ENCODE results near the gene PTPN1. TPM values are rescaled to one million over a fixed set of nuclear protein-coding genes. Genes with fewer than 3 reads are reported as not detected.

PTPN1 gene
- total and polyA plus RNA-seq, 2 of the 4 experiments (the other 2 are of a cell fraction) = 31.7 to 37.4 TPM

DNA sequence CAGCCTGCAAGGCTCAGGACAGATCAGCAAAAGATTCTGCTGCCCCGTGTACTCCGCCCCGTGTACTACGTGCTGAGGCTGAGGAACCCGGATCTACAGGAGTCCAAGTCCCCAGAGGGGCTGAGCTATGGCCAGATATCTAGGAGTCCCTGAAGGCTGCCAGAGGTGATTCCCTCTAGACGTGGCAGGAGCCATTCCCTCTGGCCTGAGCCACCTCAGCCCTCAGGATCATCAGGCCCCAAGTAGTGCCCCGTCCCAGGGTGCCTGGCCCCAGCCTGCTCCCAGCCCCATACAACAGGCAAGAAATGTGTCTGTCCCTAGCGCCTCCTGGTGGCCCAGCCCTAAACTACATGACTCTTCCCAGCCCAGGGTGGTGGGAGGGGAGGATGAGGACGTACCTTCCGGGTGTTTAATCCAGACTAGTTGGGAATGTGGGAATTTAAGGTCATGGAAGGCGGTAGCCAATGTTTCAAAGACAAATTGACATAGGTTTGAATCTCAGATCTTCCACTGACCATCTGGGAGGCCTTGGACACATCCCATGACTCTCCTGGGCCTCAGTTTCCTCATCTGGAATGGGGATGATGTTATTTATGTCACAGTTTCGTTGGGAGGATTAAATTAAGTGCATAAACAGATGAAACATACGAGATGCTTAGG, 49.4 kb upstream of the PTPN1 start:
- POLR2A ChIA-PET (ENCODE audit: unreplicated experiment) = no interaction called here
- H3K9ac ChIP-seq (ENCODE audit: low read depth, low read length) = 0 out of 2 replicates have a peak overlapping the region, but pooled peaks have one; percentile 13
- peaks cover 0 to 4% of the 10 kb centered on the region in 2 experiments; a peak in 2 of 4 replicates for H3K79me1 ChIP-seq (ENCODE audit: low read depth in 1 of 2, low read length in 2 of 2)
- 0 out of 2 replicates have a peak overlapping the region, but pooled peaks have one; percentile 7 for H3K23ac ChIP-seq (ENCODE audit: low read depth, low read length)
- peaks cover 13% of the 10 kb centered on the region for H3K4me1 ChIP-seq (ENCODE audit: control insufficient read depth, insufficient read depth, low read length)
- H2BK120ac ChIP-seq (ENCODE audit: low read depth, low read length) = peak overlapping the region; percentile 87
- peak overlapping the region; percentile 90 for H2AK5ac ChIP-seq (ENCODE audit: low read depth, low read length)
- dilution Hi-C loops (cut with HindIII; ENCODE audit: low sequenced_read_pairs, unreplicated experiment) (no loop called here), in situ Hi-C loops (cut with MboI; ENCODE audit: low sequenced_read_pairs) (loop anchor here (5.0 to 10.0 kb wide), 3 partner anchors 117 to 284 kb away; no protein-coding TSS in a partner anchor), intact Hi-C loops (cut with micrococcal nuclease) (loop anchor here (1.0 to 10.0 kb wide), 6 partner anchors 58 to 284 kb away; partner anchors contain the start of gene CEBPB)
- H3K14ac ChIP-seq (replicated peaks; ENCODE audit: low read depth, low read length) = peak overlapping the region; percentile 24; the same call in 1 of the 2 replicates
- CTCF ChIA-PET = no interaction called here
- 0 out of 2 replicates have a peak overlapping the region, but pooled peaks have one; percentile 32 for H3K56ac ChIP-seq (ENCODE audit: extremely low read depth, insufficient read depth, low read length)
- H4K5ac ChIP-seq (ENCODE audit: low read depth, low read length) = peak overlapping the region; percentile 7
- H3K9me3 ChIP-seq (ENCODE audit: control insufficient read depth, insufficient read depth, low read length) = no peaks in the 10 kb centered on the region
- peak; percentile 91 for ATAC-seq (ENCODE audit: low read depth)
- peak overlapping the region; percentile 92 for H2BK20ac ChIP-seq (ENCODE audit: low read depth, low read length)
- peak overlapping the region; percentile 1; the same call in 1 of the 2 replicates for H3K18ac ChIP-seq (ENCODE audit: low read depth, low read length)
- TF ChIP-seq RAD21 (IDR thresholded peaks at IDR 0.05; ENCODE audit: low read length) (peak; percentile 96), MAZ (IDR thresholded peaks at IDR 0.05; ENCODE audit: borderline replicate concordance, low read depth, low read length) (peak; percentile 95), CTCF (conservative IDR thresholded peaks at IDR 0.05; ENCODE audit: low read depth, low read length) (peak; percentile 91), POLR2A (IDR thresholded peaks at IDR 0.05; ENCODE audit: low read depth, low read length) (peak; percentile 41; the same call in 1 of the 2 replicates), SMC3 (IDR thresholded peaks at IDR 0.05; ENCODE audit: low read depth, low read length) (peak; percentile 95), RCOR1 (IDR thresholded peaks at IDR 0.05; ENCODE audit: insufficient replicate concordance, low read length) (no peak)
- TF ChIP-seq, protein P1, sequence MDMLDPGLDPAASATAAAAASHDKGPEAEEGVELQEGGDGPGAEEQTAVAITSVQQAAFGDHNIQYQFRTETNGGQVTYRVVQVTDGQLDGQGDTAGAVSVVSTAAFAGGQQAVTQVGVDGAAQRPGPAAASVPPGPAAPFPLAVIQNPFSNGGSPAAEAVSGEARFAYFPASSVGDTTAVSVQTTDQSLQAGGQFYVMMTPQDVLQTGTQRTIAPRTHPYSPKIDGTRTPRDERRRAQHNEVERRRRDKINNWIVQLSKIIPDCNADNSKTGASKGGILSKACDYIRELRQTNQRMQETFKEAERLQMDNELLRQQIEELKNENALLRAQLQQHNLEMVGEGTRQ (IDR thresholded peaks at IDR 0.05; ENCODE audit: low read depth, low read length) = no peak
- WGBS, 2 experiments (ENCODE audit: extremely low coverage in 2 of 2, insufficient read length in 1 of 2) = 60% methylated on average over 2 of the region's 13 CpGs; no CpG with 5 or more reads in 1 of the 2 experiments
- peak overlapping the region; percentile 94 for H2BK15ac ChIP-seq (ENCODE audit: low read depth, low read length)
- H3K4ac ChIP-seq (ENCODE audit: low read depth, low read length) = peak overlapping the region; percentile 71
- H3K4me2 ChIP-seq (ENCODE audit: low read depth, low read length) = no peak overlapping the region
- BruUV-seq (replicated peaks) = no TSS peak
- peak overlapping the region; percentile 87 for H4K91ac ChIP-seq (ENCODE audit: insufficient read depth, low read depth, low read length)
- no peaks in the 10 kb centered on the region for H3K27me3 ChIP-seq (ENCODE audit: control insufficient read depth, insufficient read depth, low read length)
- no peaks in the 10 kb centered on the region for H3K9me1 ChIP-seq (ENCODE audit: insufficient read depth, low read length)
- H3K36me3 ChIP-seq (ENCODE audit: control insufficient read depth, insufficient read depth, low read length) = no peaks in the 10 kb centered on the region
- peak overlapping the region; percentile 73 for H2AK9ac ChIP-seq (replicated peaks; ENCODE audit: low read depth, low read length, poor library complexity)
- peak overlapping the region; percentile 4; the same call in 1 of the 2 replicates for H3K27ac ChIP-seq (ENCODE audit: insufficient read depth, low read length)
- H4K20me1 ChIP-seq (ENCODE audit: insufficient read depth, low read length) = no peaks in the 10 kb centered on the region
- H2BK5ac ChIP-seq (ENCODE audit: low read depth, low read length, poor library complexity, severe bottlenecking) = peak overlapping the region; percentile 22
- peak overlapping the region; percentile 59 to 71; a peak in 2 of 4 replicates for H4K8ac ChIP-seq (ENCODE audit: low read depth in 2 of 2, low read length in 2 of 2)
- H3K4me3 ChIP-seq (ENCODE audit: insufficient read depth, low read depth, low read length) = no peak overlapping the region
- peak; percentile 75 for DNase-seq
- peak overlapping the region; percentile 80 for H2AFZ ChIP-seq (replicated peaks; ENCODE audit: low read length, poor library complexity)
